HEK293 (cell line): ENCODE measurements around the gene DCAF10.
A peak's percentile ranks its signal among the peaks of the same experiment; 100 is the strongest.

ENCODE experiments used
- BCL6B ChIP-seq: fragments of 450-650 bp; formaldehyde crosslinking; IDR thresholded peaks from 2 replicates; pipeline ENCODE4 v1.5.1; 2017; ENCODE audit warnings: missing biosample characterization, missing genetic modification characterization
- KLF9 ChIP-seq: fragments of 450-650 bp; formaldehyde crosslinking; IDR thresholded peaks from 2 replicates; pipeline ENCODE4 v1.5.1; 2016; ENCODE audit warnings: missing biosample characterization, missing genetic modification characterization, low read depth
- MZF1 ChIP-seq: fragments of 450-650 bp; formaldehyde crosslinking; IDR thresholded peaks from 2 replicates; pipeline ENCODE4 v1.5.1; 2017; ENCODE audit warnings: missing biosample characterization, missing genetic modification characterization, borderline replicate concordance
- PRDM4 ChIP-seq: fragments of 450-650 bp; formaldehyde crosslinking; IDR thresholded peaks from 2 replicates; pipeline ENCODE4 v1.5.1; 2017; ENCODE audit warnings: missing biosample characterization, missing genetic modification characterization
- SP2 ChIP-seq: fragments of 450-650 bp; formaldehyde crosslinking; IDR thresholded peaks from 2 replicates; pipeline ENCODE4 v1.5.1; 2016; ENCODE audit warnings: missing biosample characterization, missing genetic modification characterization
- TCF7L2 ChIP-seq: IDR thresholded peaks from 2 replicates; pipeline ENCODE4 v1.6.1; 2011; ENCODE audit warnings: low read depth, mild to moderate bottlenecking, inconsistent platforms, low read length, moderate library complexity, borderline replicate concordance
- ZBTB44 ChIP-seq: fragments of 450-650 bp; IDR thresholded peaks from 2 replicates; pipeline ENCODE4 v1.5.1; 2018; ENCODE audit warnings: missing biosample characterization, mild to moderate bottlenecking, missing genetic modification characterization
- ZBTB48 ChIP-seq: fragments of 450-650 bp; formaldehyde crosslinking; IDR thresholded peaks from 2 replicates; pipeline ENCODE4 v1.5.1; 2016; ENCODE audit warnings: missing biosample characterization, missing genetic modification characterization
- ZBTB7A ChIP-seq: fragments of 450-650 bp; formaldehyde crosslinking; IDR thresholded peaks from 2 replicates; pipeline ENCODE4 v1.5.1; 2016; ENCODE audit warnings: low read depth, missing biosample characterization, missing genetic modification characterization
- ZBTB8A ChIP-seq: fragments of 450-650 bp; formaldehyde crosslinking; IDR thresholded peaks from 2 replicates; pipeline ENCODE4 v1.5.1; 2016; ENCODE audit warnings: missing biosample characterization, missing genetic modification characterization
- ZEB2 ChIP-seq: fragments of 450-650 bp; formaldehyde crosslinking; IDR thresholded peaks from 2 replicates; pipeline ENCODE4 v1.5.1; 2016; ENCODE audit warnings: missing biosample characterization, missing genetic modification characterization
- ZIC2 ChIP-seq: fragments of 450-650 bp; formaldehyde crosslinking; IDR thresholded peaks from 2 replicates; pipeline ENCODE4 v1.5.1; 2016; ENCODE audit warnings: missing biosample characterization, missing genetic modification characterization
- ZNF10 ChIP-seq: fragments of 450-650 bp; formaldehyde crosslinking; IDR thresholded peaks from 2 replicates; pipeline ENCODE4 v1.5.1; 2017; ENCODE audit warnings: missing biosample characterization, missing genetic modification characterization
- ZNF112 ChIP-seq: fragments of 450-650 bp; formaldehyde crosslinking; IDR thresholded peaks from 2 replicates; pipeline ENCODE4 v1.5.0; 2017; ENCODE audit warnings: missing biosample characterization, missing genetic modification characterization
- ZNF169 ChIP-seq: fragments of 450-650 bp; formaldehyde crosslinking; IDR thresholded peaks from 2 replicates; pipeline ENCODE4 v1.5.1; 2016; ENCODE audit warnings: missing biosample characterization, missing genetic modification characterization
- ZNF221 ChIP-seq: fragments of 450-650 bp; formaldehyde crosslinking; IDR thresholded peaks from 2 replicates; pipeline ENCODE4 v1.5.1; 2017; ENCODE audit warnings: missing biosample characterization, missing genetic modification characterization, borderline replicate concordance
- ZNF24 ChIP-seq: fragments of 450-650 bp; formaldehyde crosslinking; IDR thresholded peaks from 2 replicates; pipeline ENCODE4 v1.5.1; 2016; ENCODE audit warnings: missing biosample characterization, missing genetic modification characterization
- ZNF350 ChIP-seq: fragments of 450-650 bp; formaldehyde crosslinking; IDR thresholded peaks from 2 replicates; pipeline ENCODE4 v1.5.0; 2017; ENCODE audit warnings: missing biosample characterization, mild to moderate bottlenecking, missing genetic modification characterization
- ZNF514 ChIP-seq: fragments of 450-650 bp; formaldehyde crosslinking; IDR thresholded peaks from 2 replicates; pipeline ENCODE4 v1.5.1; 2016; ENCODE audit warnings: missing biosample characterization, missing genetic modification characterization
- ZNF548 ChIP-seq: fragments of 450-650 bp; formaldehyde crosslinking; IDR thresholded peaks from 2 replicates; pipeline ENCODE4 v1.5.1; 2016; ENCODE audit warnings: missing biosample characterization, missing genetic modification characterization
- ZNF629 ChIP-seq: fragments of 450-650 bp; formaldehyde crosslinking; IDR thresholded peaks from 2 replicates; pipeline ENCODE4 v1.5.1; 2017; ENCODE audit warnings: missing biosample characterization, missing genetic modification characterization
- ZNF645 ChIP-seq: fragments of 450-650 bp; formaldehyde crosslinking; IDR thresholded peaks from 2 replicates; pipeline ENCODE4; 2016; ENCODE audit warnings: missing biosample characterization, missing genetic modification characterization
- ZNF664 ChIP-seq: fragments of 450-650 bp; formaldehyde crosslinking; IDR thresholded peaks from 2 replicates; pipeline ENCODE4 v1.5.1; 2016; ENCODE audit warnings: missing biosample characterization, missing genetic modification characterization
- ZNF707 ChIP-seq: fragments of 450-650 bp; formaldehyde crosslinking; IDR thresholded peaks from 2 replicates; pipeline ENCODE4 v1.5.1; 2016; ENCODE audit warnings: missing biosample characterization, missing genetic modification characterization
- ZNF768 ChIP-seq: fragments of 450-650 bp; formaldehyde crosslinking; IDR thresholded peaks from 2 replicates; pipeline ENCODE4 v1.5.1; 2018; ENCODE audit warnings: missing biosample characterization, mild to moderate bottlenecking, missing genetic modification characterization
- ZNF792 ChIP-seq: fragments of 450-650 bp; formaldehyde crosslinking; IDR thresholded peaks from 2 replicates; pipeline ENCODE4 v1.5.1; 2016; ENCODE audit warnings: missing biosample characterization, missing genetic modification characterization
- ZSCAN16 ChIP-seq: fragments of 450-650 bp; formaldehyde crosslinking; IDR thresholded peaks from 2 replicates; pipeline ENCODE4 v1.5.1; 2016; ENCODE audit warnings: missing biosample characterization, missing genetic modification characterization
- ZSCAN5A ChIP-seq: fragments of 450-650 bp; formaldehyde crosslinking; IDR thresholded peaks from 2 replicates; pipeline ENCODE4 v1.5.1; 2016; ENCODE audit warnings: missing biosample characterization, missing genetic modification characterization

Gene DCAF10

GRCh38 chr9:37800631-37801286 lies at the start of gene DCAF10 (continued):
- TF ChIP-seq ZIC2 (tag by site-specific recombination): 0 out of 2 replicates have a peak, but pooled peaks have one; percentile 17
- peak; percentile 96 for TF ChIP-seq ZEB2 (tag by site-specific recombination)
- TF ChIP-seq ZNF24 (tag by site-specific recombination): peak; percentile 87
- peak; percentile 42; the same call in 1 of the 2 replicates for TF ChIP-seq MZF1 (tag by site-specific recombination)
- TF ChIP-seq TCF7L2: no peak
- TF ChIP-seq ZNF10: peak; percentile 45
- TF ChIP-seq ZBTB44 (tag by site-specific recombination): peak; percentile 54
- peak; percentile 36; the same call in 1 of the 2 replicates for TF ChIP-seq ZNF664
- TF ChIP-seq SP2 (tag by site-specific recombination): peak; percentile 78
- TF ChIP-seq BCL6B (tag by site-specific recombination): peak; percentile 32; the same call in 1 of the 2 replicates
- TF ChIP-seq ZBTB48 (tag by site-specific recombination): peak; percentile 88
- TF ChIP-seq KLF9: peak; percentile 80
- TF ChIP-seq ZBTB8A (tag by site-specific recombination): peak; percentile 80
- peak; percentile 77; the same call in 1 of the 2 replicates for TF ChIP-seq PRDM4 (tag by site-specific recombination)
- TF ChIP-seq ZNF707 (tag by site-specific recombination): no peak
- peak; percentile 98 for TF ChIP-seq ZBTB7A
- no peak for TF ChIP-seq ZNF514 (tag by site-specific recombination)
- TF ChIP-seq ZNF169 (tag by site-specific recombination): no peak
- TF ChIP-seq ZNF792 (tag by site-specific recombination): no peak
- TF ChIP-seq ZNF629 (tag by site-specific recombination): peak; percentile 77
- no peak for TF ChIP-seq ZNF548 (tag by site-specific recombination)
- TF ChIP-seq ZNF350 (tag by site-specific recombination): 0 out of 2 replicates have a peak, but pooled peaks have one; percentile 57
- peak; percentile 98 for TF ChIP-seq ZSCAN5A
- TF ChIP-seq ZNF768 (tag by site-specific recombination): no peak
- TF ChIP-seq ZNF112 (tag by site-specific recombination): no peak
- peak; percentile 49; the same call in 1 of the 2 replicates for TF ChIP-seq ZNF645 (tag by site-specific recombination)
- TF ChIP-seq ZSCAN16 (tag by site-specific recombination): no peak
- TF ChIP-seq ZNF221 (tag by site-specific recombination): no peak
